ENCODE results near the gene E2F2. TPM values are rescaled to one million over a fixed set of nuclear protein-coding genes. Genes with fewer than 3 reads are reported as not detected.
"Not testable (repeated sequence)": the region's sequence is repeated elsewhere in the genome, so short reads cannot be mapped to it uniquely, and the experiment has no call there.

Gene E2F2
- total RNA-seq, 2 experiments from 2014 or later = 31.3 to 33.8 TPM

- intact Hi-C loops (cut with micrococcal nuclease); H3K36me3 Mint-ChIP-seq (ENCODE audit: low read depth); H3K4me1 Mint-ChIP-seq (ENCODE audit: low read depth); H3K4me3 Mint-ChIP-seq; DNase-seq; H3K27ac Mint-ChIP-seq; H3K27me3 Mint-ChIP-seq (ENCODE audit: low read depth); H3K9me3 Mint-ChIP-seq; CTCF ChIA-PET: not testable (repeated sequence)
These were observed 26.9 kb downstream of the E2F2 start for GRCh38 chr1:23504156-23504555.

DNA sequence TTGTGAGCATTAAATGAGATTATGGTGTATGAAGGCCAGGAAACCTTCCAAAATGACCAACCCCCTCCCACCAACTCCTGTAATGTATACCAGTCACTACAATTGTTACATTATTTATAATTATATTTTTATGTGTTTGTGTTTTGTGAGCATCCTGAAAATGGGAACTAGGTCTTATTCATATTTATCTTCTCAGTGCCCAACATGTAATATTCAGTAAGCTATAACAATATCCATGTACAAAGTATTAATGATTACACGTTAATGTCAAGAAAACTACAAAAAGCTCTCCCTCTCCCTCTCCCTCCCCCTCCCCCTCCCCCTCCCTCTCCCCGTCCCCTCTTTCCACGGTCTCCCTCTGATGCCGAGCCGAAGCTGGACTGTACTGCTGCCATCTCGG lies 28.1 kb downstream of the E2F2 start:
- DNase-seq = no peak
- intact Hi-C loops (cut with micrococcal nuclease) = no loop called here
- no peaks in the 10 kb centered on the region for H3K27me3 Mint-ChIP-seq (ENCODE audit: low read depth)
- H3K4me3 Mint-ChIP-seq = no peak overlapping the region
- H3K9me3 Mint-ChIP-seq = no peaks in the 10 kb centered on the region
- H3K27ac Mint-ChIP-seq = no peak overlapping the region
- CTCF ChIA-PET = no interaction called here
- H3K36me3 Mint-ChIP-seq (ENCODE audit: low read depth) = peaks cover 1% of the 10 kb centered on the region
- H3K4me1 Mint-ChIP-seq (ENCODE audit: low read depth) = no peaks in the 10 kb centered on the region

- Mint-ChIP-seq H3K4me1 (ENCODE audit: low read depth) (no peaks in the 10 kb centered on the region), H3K27me3 (ENCODE audit: low read depth) (no peaks in the 10 kb centered on the region), H3K27ac (no peak overlapping the region), H3K9me3 (no peaks in the 10 kb centered on the region), H3K36me3 (ENCODE audit: low read depth) (no peaks in the 10 kb centered on the region), H3K4me3 (no peak overlapping the region)
- intact Hi-C loops (cut with micrococcal nuclease) = no loop called here
- no peak for DNase-seq
- CTCF ChIA-PET = interaction anchor here (1.9 kb wide), 1 partner anchor 137 kb away, joined by 5 read pairs; no protein-coding TSS in a partner anchor
These were observed 30.6 kb downstream of the E2F2 start for GRCh38 chr1:23500466-23500865.

GRCh38 chr1:23497777-23498439 lies 33.1 kb downstream of the E2F2 start:
- CTCF ChIA-PET = interaction anchor here (0.6 to 7.3 kb wide), 30 partner anchors 9 to 361 kb away, joined by 3 to 172 read pairs (median 6); partner anchors contain the start of genes E2F2 and RPL11
- Mint-ChIP-seq H3K9me3 (no peaks in the 10 kb centered on the region), H3K36me3 (ENCODE audit: low read depth) (no peaks in the 10 kb centered on the region), H3K27me3 (ENCODE audit: low read depth) (no peaks in the 10 kb centered on the region), H3K4me3 (no peak overlapping the region), H3K27ac (no peak overlapping the region), H3K4me1 (ENCODE audit: low read depth) (no peaks in the 10 kb centered on the region)
- intact Hi-C loops (cut with micrococcal nuclease) = loop anchor here (1.0 kb wide), 1 partner anchor 41 kb away; no protein-coding TSS in a partner anchor
- DNase-seq = no peak

- Mint-ChIP-seq H3K4me1 (ENCODE audit: low read depth) (no peaks in the 10 kb centered on the region), H3K27ac (no peak overlapping the region), H3K9me3 (no peaks in the 10 kb centered on the region), H3K4me3 (no peak overlapping the region), H3K36me3 (ENCODE audit: low read depth) (no peaks in the 10 kb centered on the region), H3K27me3 (ENCODE audit: low read depth) (no peaks in the 10 kb centered on the region)
- CTCF ChIA-PET = interaction anchor here (0.5 to 7.3 kb wide), 41 partner anchors 8 to 362 kb away, joined by 3 to 172 read pairs (median 5); partner anchors contain the start of genes ASAP3, E2F2 and RPL11
- intact Hi-C loops (cut with micrococcal nuclease) = loop anchor here (1.0 kb wide), 1 partner anchor 43 kb away; no protein-coding TSS in a partner anchor
- no peak for DNase-seq
These were observed 34.4 kb downstream of the E2F2 start for GRCh38 chr1:23496490-23497181.

DNA sequence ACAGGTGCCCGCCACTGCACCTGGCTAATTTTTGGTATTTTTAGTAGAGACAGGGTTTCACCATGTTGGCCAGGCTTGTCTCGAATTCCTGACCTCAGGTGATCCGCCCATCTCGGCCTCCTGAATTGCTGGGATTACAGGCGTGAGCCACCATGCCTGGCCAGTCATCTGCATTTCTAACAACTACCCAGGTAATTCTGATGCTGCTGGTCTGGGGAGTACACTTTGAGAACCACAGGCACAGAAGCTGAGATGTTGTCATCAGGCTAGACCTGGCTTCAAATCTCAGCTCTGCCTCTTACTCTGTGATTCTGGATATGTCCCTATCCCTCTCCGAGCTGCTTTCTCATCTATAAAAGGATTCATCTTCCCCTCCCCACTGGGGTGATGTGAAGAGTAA lies 36.2 kb downstream of the E2F2 start:
- intact Hi-C loops (cut with micrococcal nuclease); H3K27me3 Mint-ChIP-seq (ENCODE audit: low read depth); H3K4me1 Mint-ChIP-seq (ENCODE audit: low read depth); H3K4me3 Mint-ChIP-seq; H3K27ac Mint-ChIP-seq; H3K9me3 Mint-ChIP-seq; DNase-seq; H3K36me3 Mint-ChIP-seq (ENCODE audit: low read depth): not testable (repeated sequence)
- CTCF ChIA-PET = interaction anchor here (0.5 to 7.3 kb wide), 9 partner anchors 11 to 169 kb away, joined by 3 to 172 read pairs (median 29); partner anchors contain the start of genes ASAP3 and E2F2

GRCh38 chr1:23492776-23493175 lies 38.3 kb downstream of the E2F2 start:
- H3K36me3 Mint-ChIP-seq (ENCODE audit: low read depth); H3K9me3 Mint-ChIP-seq; H3K4me1 Mint-ChIP-seq (ENCODE audit: low read depth); H3K27me3 Mint-ChIP-seq (ENCODE audit: low read depth); DNase-seq; H3K27ac Mint-ChIP-seq; H3K4me3 Mint-ChIP-seq; intact Hi-C loops (cut with micrococcal nuclease): not testable (repeated sequence)
- CTCF ChIA-PET = interaction anchor here (7.3 kb wide), 1 partner anchor 35 kb away, joined by 143 read pairs; the partner anchor contains the start of gene E2F2

DNA sequence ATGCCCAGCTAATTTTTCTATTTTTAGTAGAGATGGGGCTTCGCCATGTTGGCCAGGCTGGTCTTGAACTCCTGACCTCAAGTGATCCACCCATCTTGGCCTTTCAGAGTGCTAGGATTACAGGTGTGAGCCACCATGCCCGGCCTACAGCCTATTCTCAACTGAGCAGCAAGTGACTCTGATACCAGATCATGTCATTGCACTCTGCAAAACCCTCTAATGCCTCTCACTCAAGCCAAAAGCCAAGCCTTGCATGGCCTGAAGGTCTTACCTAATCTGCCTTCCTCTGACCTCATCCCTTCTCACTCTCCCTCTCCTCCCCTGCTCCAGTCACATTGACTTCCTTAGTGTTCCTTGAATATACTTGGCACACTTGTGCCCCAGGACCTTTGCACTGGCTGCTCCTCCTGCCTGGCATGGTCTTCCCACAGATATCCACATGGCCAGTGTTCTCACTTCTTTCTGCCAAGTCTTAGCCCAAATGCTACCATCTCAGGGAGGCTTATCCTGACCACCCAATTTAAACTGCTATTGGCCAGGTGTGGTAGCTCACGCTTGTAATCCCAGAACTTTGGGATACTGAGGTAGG lies 38.8 kb downstream of the E2F2 start:
- H3K4me3 Mint-ChIP-seq = no peak overlapping the region
- intact Hi-C loops (cut with micrococcal nuclease) = no loop called here
- CTCF ChIA-PET = no interaction called here
- no peaks in the 10 kb centered on the region for H3K9me3 Mint-ChIP-seq
- no peaks in the 10 kb centered on the region for H3K4me1 Mint-ChIP-seq (ENCODE audit: low read depth)
- H3K36me3 Mint-ChIP-seq (ENCODE audit: low read depth) = no peaks in the 10 kb centered on the region
- no peaks in the 10 kb centered on the region for H3K27me3 Mint-ChIP-seq (ENCODE audit: low read depth)
- no peak for DNase-seq
- H3K27ac Mint-ChIP-seq = no peak overlapping the region

GRCh38 chr1:23489842-23490241 lies 41.2 kb downstream of the E2F2 start:
- Mint-ChIP-seq H3K27ac (no peak overlapping the region), H3K27me3 (ENCODE audit: low read depth) (no peaks in the 10 kb centered on the region), H3K9me3 (no peaks in the 10 kb centered on the region), H3K36me3 (ENCODE audit: low read depth) (no peaks in the 10 kb centered on the region), H3K4me3 (no peak overlapping the region), H3K4me1 (ENCODE audit: low read depth) (peaks cover 3% of the 10 kb centered on the region)
- no peak for DNase-seq
- CTCF ChIA-PET = interaction anchor here (1.2 kb wide), 1 partner anchor 7 kb away, joined by 4 read pairs; no protein-coding TSS in a partner anchor
- intact Hi-C loops (cut with micrococcal nuclease) = no loop called here

GRCh38 chr1:23485002-23485332 lies 46.1 kb downstream of the E2F2 start:
- H3K27me3 Mint-ChIP-seq (ENCODE audit: low read depth) = peaks cover 15% of the 10 kb centered on the region
- intact Hi-C loops (cut with micrococcal nuclease) = no loop called here
- H3K4me3 Mint-ChIP-seq = peak overlapping the region; percentile 83
- CTCF ChIA-PET = interaction anchor here (2.2 kb wide), 1 partner anchor 11 kb away, joined by 9 read pairs; no protein-coding TSS in a partner anchor
- H3K4me1 Mint-ChIP-seq (ENCODE audit: low read depth) = peaks cover 12% of the 10 kb centered on the region
- no peaks in the 10 kb centered on the region for H3K36me3 Mint-ChIP-seq (ENCODE audit: low read depth)
- H3K27ac Mint-ChIP-seq = no peak overlapping the region
- H3K9me3 Mint-ChIP-seq = no peaks in the 10 kb centered on the region
- DNase-seq = no peak

- Mint-ChIP-seq H3K9me3 (no peaks in the 10 kb centered on the region), H3K27me3 (ENCODE audit: low read depth) (peaks cover 15% of the 10 kb centered on the region), H3K4me3 (peak overlapping the region; percentile 83), H3K36me3 (ENCODE audit: low read depth) (no peaks in the 10 kb centered on the region), H3K27ac (no peak overlapping the region), H3K4me1 (ENCODE audit: low read depth) (peaks cover 12% of the 10 kb centered on the region)
- intact Hi-C loops (cut with micrococcal nuclease) = loop anchor here (1.0 to 5.0 kb wide), 3 partner anchors 55 to 116 kb away; partner anchors contain the start of gene TCEA3
- CTCF ChIA-PET = interaction anchor here (1.5 to 2.2 kb wide), 2 partner anchors 11 to 80 kb away, joined by 3 to 9 read pairs; no protein-coding TSS in a partner anchor
- DNase-seq = peak; percentile 93
These were observed 46.6 kb downstream of the E2F2 start for GRCh38 chr1:23484253-23485001.
